ENCODE results near the gene NUP210. TPM values are rescaled to one million over a fixed set of nuclear protein-coding genes. Genes with fewer than 3 reads are reported as not detected.

NUP210 gene
- total and polyA plus RNA-seq, 2 experiments from 2014 or later = 13.8 to 73.9 TPM

DNA sequence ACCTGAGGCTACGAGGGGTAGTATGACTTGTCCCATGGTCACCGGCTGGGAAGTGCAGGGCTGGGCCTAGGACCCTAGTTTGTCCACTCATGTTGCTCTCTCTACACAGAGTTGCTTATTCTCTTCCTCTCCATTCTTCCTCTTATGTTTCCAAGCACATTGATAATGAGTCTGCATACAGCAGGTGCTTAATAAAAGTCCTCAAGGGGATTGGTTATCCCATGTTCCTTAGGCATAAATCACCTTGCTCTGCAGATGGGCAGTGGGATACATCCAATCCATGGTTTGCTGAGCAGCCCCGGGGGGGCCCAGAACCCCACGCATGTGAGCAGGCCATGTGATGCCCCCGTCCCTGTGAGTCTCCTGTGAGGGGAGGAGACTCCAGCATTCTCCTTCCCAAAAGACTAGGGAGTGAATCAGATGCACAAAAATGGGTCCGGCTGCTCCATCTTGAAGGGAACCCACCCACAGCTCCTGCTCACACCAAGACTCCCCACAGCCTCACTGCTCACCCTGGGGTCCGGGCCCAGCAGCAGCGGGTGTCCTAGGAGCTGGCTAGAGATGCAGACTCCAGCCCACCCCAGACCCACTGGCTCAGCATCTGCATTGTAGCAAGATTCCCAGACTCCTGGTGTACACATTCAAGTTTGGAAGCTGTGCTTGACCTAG, 139.9 kb downstream of the NUP210 start:
- H3K27me3 Mint-ChIP-seq (ENCODE audit: insufficient read depth, low read depth, poor library complexity) = peaks cover 34% of the 10 kb centered on the region
- H3K4me1 Mint-ChIP-seq = peaks cover 23% of the 10 kb centered on the region
- H3K36me3 Mint-ChIP-seq (ENCODE audit: low read depth) = peaks cover 13% of the 10 kb centered on the region
- H3K27ac Mint-ChIP-seq = no peak overlapping the region
- no peaks in the 10 kb centered on the region for H3K79me2 ChIP-seq (replicated peaks; ENCODE audit: insufficient read depth)
- H3K36me3 ChIP-seq (ENCODE audit: insufficient read depth) = no peaks in the 10 kb centered on the region
- H3K4me3 Mint-ChIP-seq = no peak overlapping the region; the same call in 2 of the 3 replicates
- no peak overlapping the region for H2AFZ ChIP-seq
- no peak for TF ChIP-seq NANOG (IDR thresholded peaks at IDR 0.05; ENCODE audit: borderline replicate concordance)
- no peak for TF ChIP-seq ZNF114 (CRISPR knock-in tag; IDR thresholded peaks at IDR 0.05)
- no peak for TF ChIP-seq STAT1 (IDR thresholded peaks at IDR 0.05; ENCODE audit: unreplicated experiment)
- TF ChIP-seq JUNB (IDR thresholded peaks at IDR 0.05; ENCODE audit: unreplicated experiment) = no peak
- TF ChIP-seq CREB1 (CRISPR knock-in tag; IDR thresholded peaks at IDR 0.05; ENCODE audit: low read depth) = no peak
- TF ChIP-seq, protein P1, sequence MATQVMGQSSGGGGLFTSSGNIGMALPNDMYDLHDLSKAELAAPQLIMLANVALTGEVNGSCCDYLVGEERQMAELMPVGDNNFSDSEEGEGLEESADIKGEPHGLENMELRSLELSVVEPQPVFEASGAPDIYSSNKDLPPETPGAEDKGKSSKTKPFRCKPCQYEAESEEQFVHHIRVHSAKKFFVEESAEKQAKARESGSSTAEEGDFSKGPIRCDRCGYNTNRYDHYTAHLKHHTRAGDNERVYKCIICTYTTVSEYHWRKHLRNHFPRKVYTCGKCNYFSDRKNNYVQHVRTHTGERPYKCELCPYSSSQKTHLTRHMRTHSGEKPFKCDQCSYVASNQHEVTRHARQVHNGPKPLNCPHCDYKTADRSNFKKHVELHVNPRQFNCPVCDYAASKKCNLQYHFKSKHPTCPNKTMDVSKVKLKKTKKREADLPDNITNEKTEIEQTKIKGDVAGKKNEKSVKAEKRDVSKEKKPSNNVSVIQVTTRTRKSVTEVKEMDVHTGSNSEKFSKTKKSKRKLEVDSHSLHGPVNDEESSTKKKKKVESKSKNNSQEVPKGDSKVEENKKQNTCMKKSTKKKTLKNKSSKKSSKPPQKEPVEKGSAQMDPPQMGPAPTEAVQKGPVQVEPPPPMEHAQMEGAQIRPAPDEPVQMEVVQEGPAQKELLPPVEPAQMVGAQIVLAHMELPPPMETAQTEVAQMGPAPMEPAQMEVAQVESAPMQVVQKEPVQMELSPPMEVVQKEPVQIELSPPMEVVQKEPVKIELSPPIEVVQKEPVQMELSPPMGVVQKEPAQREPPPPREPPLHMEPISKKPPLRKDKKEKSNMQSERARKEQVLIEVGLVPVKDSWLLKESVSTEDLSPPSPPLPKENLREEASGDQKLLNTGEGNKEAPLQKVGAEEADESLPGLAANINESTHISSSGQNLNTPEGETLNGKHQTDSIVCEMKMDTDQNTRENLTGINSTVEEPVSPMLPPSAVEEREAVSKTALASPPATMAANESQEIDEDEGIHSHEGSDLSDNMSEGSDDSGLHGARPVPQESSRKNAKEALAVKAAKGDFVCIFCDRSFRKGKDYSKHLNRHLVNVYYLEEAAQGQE (IDR thresholded peaks at IDR 0.05; ENCODE audit: unreplicated experiment) = no peak
- no peak for TF ChIP-seq ZNF331 (CRISPR knock-in tag; IDR thresholded peaks at IDR 0.05; ENCODE audit: low read depth)
- no peak for TF ChIP-seq EZH2phosphoT487 (IDR thresholded peaks at IDR 0.05; ENCODE audit: unreplicated experiment)
- TF ChIP-seq EZH2 (IDR thresholded peaks at IDR 0.05; ENCODE audit: low read depth, unreplicated experiment) = no peak
- TF ChIP-seq, protein P2, sequence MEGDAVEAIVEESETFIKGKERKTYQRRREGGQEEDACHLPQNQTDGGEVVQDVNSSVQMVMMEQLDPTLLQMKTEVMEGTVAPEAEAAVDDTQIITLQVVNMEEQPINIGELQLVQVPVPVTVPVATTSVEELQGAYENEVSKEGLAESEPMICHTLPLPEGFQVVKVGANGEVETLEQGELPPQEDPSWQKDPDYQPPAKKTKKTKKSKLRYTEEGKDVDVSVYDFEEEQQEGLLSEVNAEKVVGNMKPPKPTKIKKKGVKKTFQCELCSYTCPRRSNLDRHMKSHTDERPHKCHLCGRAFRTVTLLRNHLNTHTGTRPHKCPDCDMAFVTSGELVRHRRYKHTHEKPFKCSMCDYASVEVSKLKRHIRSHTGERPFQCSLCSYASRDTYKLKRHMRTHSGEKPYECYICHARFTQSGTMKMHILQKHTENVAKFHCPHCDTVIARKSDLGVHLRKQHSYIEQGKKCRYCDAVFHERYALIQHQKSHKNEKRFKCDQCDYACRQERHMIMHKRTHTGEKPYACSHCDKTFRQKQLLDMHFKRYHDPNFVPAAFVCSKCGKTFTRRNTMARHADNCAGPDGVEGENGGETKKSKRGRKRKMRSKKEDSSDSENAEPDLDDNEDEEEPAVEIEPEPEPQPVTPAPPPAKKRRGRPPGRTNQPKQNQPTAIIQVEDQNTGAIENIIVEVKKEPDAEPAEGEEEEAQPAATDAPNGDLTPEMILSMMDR (conservative IDR thresholded peaks at IDR 0.05; ENCODE audit: low read depth in 2 of 2) = no peak
- DNase-seq (ENCODE audit: low spot score) (no peak), ATAC-seq (no peak)
- H3K27me3 ChIP-seq (ENCODE audit: insufficient read depth) = peaks cover 29% of the 10 kb centered on the region
- peaks cover 5% of the 10 kb centered on the region for H3K4me1 ChIP-seq (ENCODE audit: insufficient read depth)
- no peak overlapping the region for H3K27ac ChIP-seq (ENCODE audit: low read depth)
- peaks cover 16% of the 10 kb centered on the region for H3K9me3 Mint-ChIP-seq
- H3K4me2 ChIP-seq = no peak overlapping the region
- H3K9me2 ChIP-seq (ENCODE audit: insufficient read depth) = no peaks in the 10 kb centered on the region
- H3F3A ChIP-seq (replicated peaks; ENCODE audit: low read depth) = no peaks in the 10 kb centered on the region
- no peak overlapping the region for H3K4me3 ChIP-seq
- H4K20me1 ChIP-seq (replicated peaks; ENCODE audit: insufficient read depth) = no peaks in the 10 kb centered on the region

DNA sequence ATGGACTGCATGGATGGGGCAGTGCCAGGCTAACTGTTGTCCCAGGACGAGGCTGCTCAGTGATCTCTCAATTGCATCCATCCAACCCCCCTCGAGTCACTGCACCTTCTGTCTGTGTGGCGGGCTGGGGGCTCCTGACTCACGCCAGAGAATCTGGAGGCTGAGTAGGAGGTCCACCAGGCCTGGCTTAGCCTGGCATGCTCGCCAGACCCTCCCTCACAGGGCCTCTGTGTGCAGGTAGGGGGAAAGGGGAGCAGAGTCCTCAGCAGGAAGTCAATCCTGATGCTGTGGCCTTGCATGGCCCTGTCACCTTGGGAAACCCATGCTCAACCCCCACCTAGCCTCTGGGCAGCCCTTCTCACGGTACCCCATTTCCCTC, 140.6 kb downstream of the NUP210 start:
- Histone ChIP-seq H3K9me2 (ENCODE audit: insufficient read depth) (no peaks in the 10 kb centered on the region), H3K27ac (ENCODE audit: low read depth) (no peak overlapping the region), H3K27me3 (ENCODE audit: insufficient read depth) (peaks cover 29% of the 10 kb centered on the region), H3K79me2 (replicated peaks; ENCODE audit: insufficient read depth) (no peaks in the 10 kb centered on the region), H2AFZ (no peak overlapping the region), H3K36me3 (ENCODE audit: insufficient read depth) (no peaks in the 10 kb centered on the region), H3K4me1 (ENCODE audit: insufficient read depth) (peaks cover 5% of the 10 kb centered on the region), H4K20me1 (replicated peaks; ENCODE audit: insufficient read depth) (no peaks in the 10 kb centered on the region), H3F3A (replicated peaks; ENCODE audit: low read depth) (no peaks in the 10 kb centered on the region), H3K4me3 (no peak overlapping the region), H3K4me2 (no peak overlapping the region)
- Mint-ChIP-seq H3K36me3 (ENCODE audit: low read depth) (peaks cover 10% of the 10 kb centered on the region), H3K27me3 (ENCODE audit: insufficient read depth, low read depth, poor library complexity) (peaks cover 29% of the 10 kb centered on the region), H3K4me3 (no peak overlapping the region), H3K4me1 (peaks cover 23% of the 10 kb centered on the region), H3K9me3 (peaks cover 12% of the 10 kb centered on the region), H3K27ac (no peak overlapping the region)
- DNase-seq (ENCODE audit: low spot score) (no peak), ATAC-seq (no peak)
- TF ChIP-seq ZNF331 (CRISPR knock-in tag; IDR thresholded peaks at IDR 0.05; ENCODE audit: low read depth) (no peak), EZH2 (IDR thresholded peaks at IDR 0.05; ENCODE audit: low read depth, unreplicated experiment) (no peak), STAT1 (IDR thresholded peaks at IDR 0.05; ENCODE audit: unreplicated experiment) (no peak)
- TF ChIP-seq, protein P3, sequence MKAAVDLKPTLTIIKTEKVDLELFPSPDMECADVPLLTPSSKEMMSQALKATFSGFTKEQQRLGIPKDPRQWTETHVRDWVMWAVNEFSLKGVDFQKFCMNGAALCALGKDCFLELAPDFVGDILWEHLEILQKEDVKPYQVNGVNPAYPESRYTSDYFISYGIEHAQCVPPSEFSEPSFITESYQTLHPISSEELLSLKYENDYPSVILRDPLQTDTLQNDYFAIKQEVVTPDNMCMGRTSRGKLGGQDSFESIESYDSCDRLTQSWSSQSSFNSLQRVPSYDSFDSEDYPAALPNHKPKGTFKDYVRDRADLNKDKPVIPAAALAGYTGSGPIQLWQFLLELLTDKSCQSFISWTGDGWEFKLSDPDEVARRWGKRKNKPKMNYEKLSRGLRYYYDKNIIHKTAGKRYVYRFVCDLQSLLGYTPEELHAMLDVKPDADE (IDR thresholded peaks at IDR 0.05) = no peak

Data from GM23338 (cell line).